Adipocyte (in vitro differentiated cells): ENCODE measurements around the gene USH2A.

Source experiments
- DNase-seq: peaks from one replicate; pipeline ENCODE4 v3.0.0-alpha.2; 2015; ENCODE audit warnings: low read depth
- H3K27me3 ChIP-seq: replicated peaks from 2 replicates; pipeline ENCODE4 v1.7.0; 2013; ENCODE audit warnings: mild to moderate bottlenecking, low read length, moderate library complexity; ENCODE audit not compliant: control insufficient read depth, insufficient read depth
- H3K36me3 ChIP-seq: 2 replicates; pipeline ENCODE4 v1.7.0; 2013; ENCODE audit warnings: low read length, mild to moderate bottlenecking, moderate library complexity; ENCODE audit not compliant: control insufficient read depth, insufficient read depth, severe bottlenecking
- H3K4me1 ChIP-seq: 2 replicates; pipeline ENCODE4 v1.7.0; 2013; ENCODE audit warnings: mild to moderate bottlenecking, low read length, moderate library complexity; ENCODE audit not compliant: control insufficient read depth, insufficient read depth
- H3K4me3 ChIP-seq: 2 replicates; pipeline ENCODE4 v1.7.0; 2013; ENCODE audit warnings: mild to moderate bottlenecking, low read length, moderate library complexity
- H3K9ac ChIP-seq: 2 replicates; pipeline ENCODE4 v1.7.0; 2013; ENCODE audit warnings: mild to moderate bottlenecking, low read length, moderate library complexity
- H3K9me3 ChIP-seq: 2 replicates; pipeline ENCODE4 v1.7.0; 2013; ENCODE audit warnings: mild to moderate bottlenecking, low read length, moderate library complexity; ENCODE audit not compliant: control insufficient read depth

The USH2A gene

DNA sequence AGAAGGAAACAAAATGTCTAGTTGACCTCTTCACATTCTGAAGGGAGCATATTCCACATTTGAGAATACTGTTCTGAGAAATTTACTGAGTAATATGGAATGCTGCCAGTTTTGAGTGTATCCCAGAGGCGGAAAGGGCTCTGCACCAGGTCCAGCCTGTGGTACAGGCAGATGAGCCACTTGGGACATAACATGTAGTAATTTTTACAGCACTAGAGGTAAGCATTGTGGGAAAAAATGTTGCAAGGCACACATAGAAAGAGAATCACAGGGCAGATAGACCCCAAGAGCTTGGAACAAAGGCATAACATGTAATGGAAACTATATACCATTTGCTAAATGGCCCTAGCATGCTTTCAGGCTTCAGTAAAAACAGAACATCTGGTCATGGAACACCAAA, 228.5 kb downstream of the USH2A start:
- H3K9me3 ChIP-seq: no peaks in the 10 kb centered on the region
- DNase-seq: no peak
- H3K27me3 ChIP-seq: peaks cover 3% of the 10 kb centered on the region
- no peaks in the 10 kb centered on the region for H3K4me1 ChIP-seq
- no peak overlapping the region for H3K4me3 ChIP-seq
- H3K9ac ChIP-seq: no peak overlapping the region
- H3K36me3 ChIP-seq: no peaks in the 10 kb centered on the region

DNA sequence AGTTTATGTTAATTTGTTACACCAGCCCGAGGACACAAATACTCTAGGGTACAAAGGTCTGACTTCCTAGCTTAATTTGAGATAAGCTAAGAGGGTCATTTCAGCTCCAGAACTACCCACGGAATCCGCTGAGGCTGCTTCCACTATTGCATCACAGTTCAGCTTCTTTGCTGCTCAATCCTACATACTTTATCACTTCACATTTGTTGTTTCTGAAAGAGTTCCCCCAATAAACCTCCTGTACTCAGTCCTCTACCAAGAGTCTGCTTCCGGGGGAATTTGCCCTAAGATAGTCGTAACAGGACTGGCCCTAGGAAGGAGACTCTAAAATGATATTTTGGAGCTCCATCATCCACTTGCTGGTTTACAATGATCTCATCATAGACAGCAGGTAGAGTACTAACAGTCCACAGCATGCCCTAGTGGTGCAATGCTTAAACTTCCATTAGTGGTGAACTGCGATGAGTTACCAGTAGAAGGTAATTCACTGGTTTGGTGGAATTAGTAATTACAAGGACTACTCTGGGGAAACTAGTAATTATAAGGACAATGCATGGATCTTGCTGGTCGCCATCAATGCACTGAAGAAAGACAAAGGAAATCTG, 229.3 kb downstream of the USH2A start:
- Histone ChIP-seq H3K27me3 (peaks cover 3% of the 10 kb centered on the region), H3K4me1 (no peaks in the 10 kb centered on the region), H3K9me3 (no peaks in the 10 kb centered on the region), H3K9ac (no peak overlapping the region), H3K36me3 (no peaks in the 10 kb centered on the region), H3K4me3 (no peak overlapping the region)
- no peak for DNase-seq

- no peak overlapping the region for H3K9ac ChIP-seq
- H3K36me3 ChIP-seq: no peaks in the 10 kb centered on the region
- H3K27me3 ChIP-seq: no peaks in the 10 kb centered on the region
- DNase-seq: no peak
- no peaks in the 10 kb centered on the region for H3K9me3 ChIP-seq
- no peak overlapping the region for H3K4me3 ChIP-seq
- H3K4me1 ChIP-seq: no peaks in the 10 kb centered on the region
Observed at GRCh38 chr1:216190438-216190837, 232.8 kb downstream of the USH2A start.

GRCh38 chr1:216186816-216187215, 236.4 kb downstream of the USH2A start:
- Histone ChIP-seq H3K9ac (no peak overlapping the region), H3K36me3 (no peaks in the 10 kb centered on the region), H3K4me1 (peaks cover 16% of the 10 kb centered on the region), H3K9me3 (no peaks in the 10 kb centered on the region), H3K27me3 (no peaks in the 10 kb centered on the region), H3K4me3 (no peak overlapping the region)
- no peak for DNase-seq

DNA sequence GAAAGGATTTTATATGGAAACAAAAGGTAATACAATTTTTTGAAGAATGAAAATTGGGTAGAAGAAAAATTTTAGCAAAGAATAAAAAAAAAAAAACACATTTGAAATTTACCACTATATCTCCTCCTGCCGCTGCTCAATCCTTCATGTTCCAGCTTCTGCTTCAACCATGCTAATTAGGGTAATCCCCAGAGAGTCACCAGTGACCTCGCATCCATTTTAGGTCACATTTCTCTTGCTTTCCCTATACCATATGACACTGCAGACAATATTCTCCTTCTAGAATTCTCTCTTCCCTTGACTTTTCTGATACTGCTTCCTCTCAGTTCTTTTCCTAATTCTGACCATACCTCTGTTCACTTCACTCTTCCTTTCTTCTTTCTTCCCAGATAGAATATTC, 237.1 kb downstream of the USH2A start:
- Histone ChIP-seq H3K4me1 (peaks cover 16% of the 10 kb centered on the region), H3K36me3 (no peaks in the 10 kb centered on the region), H3K9ac (no peak overlapping the region), H3K4me3 (no peak overlapping the region), H3K27me3 (no peaks in the 10 kb centered on the region), H3K9me3 (no peaks in the 10 kb centered on the region)
- DNase-seq: no peak

GRCh38 chr1:216184126-216184680, 239.0 kb downstream of the USH2A start:
- Histone ChIP-seq H3K27me3 (no peaks in the 10 kb centered on the region), H3K9me3 (no peaks in the 10 kb centered on the region)

GRCh38 chr1:216183454-216183853, 239.8 kb downstream of the USH2A start:
- H3K9me3 ChIP-seq: no peaks in the 10 kb centered on the region
- H3K36me3 ChIP-seq: no peaks in the 10 kb centered on the region
- H3K4me1 ChIP-seq: peaks cover 16% of the 10 kb centered on the region
- no peak overlapping the region for H3K9ac ChIP-seq
- H3K27me3 ChIP-seq: no peaks in the 10 kb centered on the region
- peak; percentile 39 for DNase-seq
- H3K4me3 ChIP-seq: peak overlapping the region; percentile 14

More at GRCh38 chr1:216184126-216184680, 239.0 kb downstream of the USH2A start:
- no peak overlapping the region for H3K9ac ChIP-seq
- DNase-seq: no peak
- H3K4me1 ChIP-seq: peaks cover 16% of the 10 kb centered on the region
- H3K36me3 ChIP-seq: no peaks in the 10 kb centered on the region
- no peak overlapping the region for H3K4me3 ChIP-seq

GRCh38 chr1:216183007-216183406, 240.2 kb downstream of the USH2A start:
- Histone ChIP-seq H3K9me3 (no peaks in the 10 kb centered on the region), H3K27me3 (no peaks in the 10 kb centered on the region), H3K4me1 (peaks cover 18% of the 10 kb centered on the region), H3K36me3 (no peaks in the 10 kb centered on the region), H3K9ac (no peak overlapping the region), H3K4me3 (peak overlapping the region; percentile 14)
- DNase-seq: peak; percentile 74

DNA sequence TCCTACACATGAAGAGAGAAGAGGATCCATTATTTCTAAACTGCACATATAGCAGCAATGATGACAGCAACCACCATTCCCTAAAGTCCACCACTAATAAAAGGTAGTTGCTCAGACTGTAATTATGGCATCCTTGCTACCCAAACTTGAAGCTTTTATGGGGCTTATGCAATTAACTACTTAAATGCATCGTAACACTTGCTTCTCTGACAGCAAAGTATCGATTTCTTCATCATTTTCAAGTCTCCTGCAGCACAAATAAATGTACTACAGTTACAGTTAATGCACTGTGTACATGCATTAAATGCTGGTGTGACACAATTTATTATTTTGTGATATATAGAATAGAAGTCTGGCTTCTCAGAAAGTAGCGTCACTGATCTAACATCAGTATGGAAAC, 241.7 kb downstream of the USH2A start:
- H3K9ac ChIP-seq: no peak overlapping the region
- H3K36me3 ChIP-seq: no peaks in the 10 kb centered on the region
- peaks cover 21% of the 10 kb centered on the region for H3K4me1 ChIP-seq
- no peak for DNase-seq
- no peaks in the 10 kb centered on the region for H3K27me3 ChIP-seq
- H3K9me3 ChIP-seq: no peaks in the 10 kb centered on the region
- no peak overlapping the region for H3K4me3 ChIP-seq

GRCh38 chr1:216178281-216178680, 245.0 kb downstream of the USH2A start:
- DNase-seq: peak; percentile 84
- H3K4me1 ChIP-seq: peaks cover 11% of the 10 kb centered on the region
- H3K9ac ChIP-seq: no peak overlapping the region
- H3K36me3 ChIP-seq: no peaks in the 10 kb centered on the region
- no peaks in the 10 kb centered on the region for H3K9me3 ChIP-seq
- no peak overlapping the region for H3K4me3 ChIP-seq
- no peaks in the 10 kb centered on the region for H3K27me3 ChIP-seq

DNA sequence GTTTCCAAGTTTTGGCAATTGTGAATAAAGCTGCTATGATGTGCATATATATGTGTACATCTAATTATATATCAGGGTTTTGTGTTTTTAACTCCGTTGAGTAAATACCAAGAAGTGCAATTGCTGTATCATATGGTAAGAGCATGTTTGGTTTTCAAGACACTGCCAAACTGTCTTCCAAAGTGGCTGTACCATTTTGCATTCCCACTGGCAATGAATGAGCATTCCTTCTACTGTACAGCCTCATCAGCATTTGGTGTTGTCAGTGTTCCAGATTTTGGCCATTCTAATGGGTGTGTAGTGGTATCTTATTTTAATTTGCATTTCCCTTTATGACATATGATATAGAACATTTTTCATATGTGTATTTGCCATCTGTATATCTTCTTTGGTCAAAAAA, 246.3 kb downstream of the USH2A start:
- Histone ChIP-seq H3K9me3 (no peaks in the 10 kb centered on the region), H3K4me1 (peaks cover 11% of the 10 kb centered on the region), H3K9ac (no peak overlapping the region), H3K27me3 (no peaks in the 10 kb centered on the region), H3K36me3 (no peaks in the 10 kb centered on the region), H3K4me3 (no peak overlapping the region)
- DNase-seq: no peak

DNA sequence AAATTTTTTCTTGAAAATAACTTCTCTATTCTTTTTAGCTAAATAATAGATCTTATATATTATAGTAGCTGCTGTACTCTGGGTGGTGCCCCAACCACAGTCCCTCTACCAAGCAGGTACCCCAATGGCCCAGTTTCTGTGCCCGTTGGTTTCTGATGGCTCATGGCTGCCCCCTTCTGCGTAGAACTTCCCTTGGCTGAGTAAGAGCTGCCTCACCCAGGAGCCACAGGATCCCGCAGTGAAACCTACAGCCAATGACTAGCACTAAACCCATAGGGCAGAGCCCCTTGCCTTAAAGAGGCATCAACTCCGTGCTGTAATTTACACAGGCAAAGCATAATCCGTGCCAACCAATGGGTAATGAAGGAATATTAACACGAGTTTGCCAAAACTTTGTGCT, 247.5 kb downstream of the USH2A start:
- no peaks in the 10 kb centered on the region for H3K9me3 ChIP-seq
- H3K9ac ChIP-seq: no peak overlapping the region
- H3K4me3 ChIP-seq: no peak overlapping the region
- no peaks in the 10 kb centered on the region for H3K36me3 ChIP-seq
- H3K4me1 ChIP-seq: peaks cover 11% of the 10 kb centered on the region
- H3K27me3 ChIP-seq: no peaks in the 10 kb centered on the region
- DNase-seq: no peak
